ENCODE data around the gene BPIFB1.

Gene BPIFB1

DNA sequence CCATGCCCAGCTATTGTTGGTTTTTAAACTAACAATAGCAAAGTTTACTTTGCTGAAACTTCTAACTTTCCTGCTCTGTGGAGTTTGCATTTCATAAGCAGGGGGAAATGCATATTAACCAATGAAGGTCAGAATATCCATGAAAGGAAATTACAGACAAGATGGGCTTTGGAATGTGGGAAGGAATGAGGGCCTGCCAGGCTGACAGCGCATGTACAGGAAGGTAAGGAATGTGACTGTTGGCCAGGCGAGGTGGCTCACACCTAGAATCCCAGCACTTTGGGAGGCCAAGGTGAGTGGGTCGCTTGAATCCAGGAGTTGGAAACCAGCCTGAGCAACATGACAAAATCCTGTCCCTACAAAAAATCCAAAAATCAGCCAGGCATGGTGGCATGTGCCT, 68.7 kb downstream of the BPIFB1 start:
- in situ Hi-C loops (cut with HindIII; ENCODE audit: low sequenced_read_pairs), result no loop called here

DNA sequence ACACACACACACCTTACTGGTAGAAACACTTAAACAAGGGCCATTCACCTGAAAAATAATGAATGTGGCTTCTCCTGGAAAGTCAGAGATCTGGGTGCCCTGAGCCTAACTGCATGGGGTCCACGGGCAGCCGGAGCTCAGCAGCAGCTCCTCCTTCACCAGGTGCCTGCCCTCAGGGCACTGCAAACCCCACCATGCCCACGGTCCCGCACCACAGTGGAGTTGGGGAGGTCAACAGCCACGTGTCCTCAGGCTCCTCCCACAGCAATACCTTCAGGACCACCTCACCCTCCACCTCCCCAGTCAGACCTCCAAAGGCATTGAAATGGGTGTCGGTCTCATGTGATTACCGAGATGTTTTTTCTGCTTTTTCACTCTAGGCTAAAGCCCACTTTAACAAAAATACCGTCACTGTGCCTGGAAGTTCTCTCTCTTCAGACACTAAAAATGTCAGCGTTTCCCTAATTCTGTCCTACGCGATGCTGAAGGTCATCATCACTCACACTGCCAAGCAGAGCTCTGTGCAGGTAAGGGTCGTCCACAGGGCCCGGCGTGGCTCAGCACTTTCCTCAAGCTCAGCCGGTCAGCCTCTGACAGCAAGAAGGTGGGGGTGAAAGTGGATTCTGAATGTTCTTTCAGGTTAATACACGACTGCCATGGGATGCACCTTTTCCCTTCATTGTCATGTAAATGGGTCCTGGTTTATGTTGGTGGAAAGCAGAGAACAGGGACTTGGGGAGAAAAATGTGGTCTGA, 69.4 kb downstream of the BPIFB1 start:
- in situ Hi-C loops (cut with HindIII; ENCODE audit: low sequenced_read_pairs), result no loop called here

- in situ Hi-C loops (cut with HindIII; ENCODE audit: low sequenced_read_pairs), result no loop called here
Observed at GRCh38 chr20:33353013-33353402, 70.0 kb downstream of the BPIFB1 start.
